Gastrocnemius medialis (tissue), 4 donors: ENCODE results near the gene DYRK1B.

Experiments used
- POLR2A ChIP-seq, 2 donors: fragments of 450-650 bp; IDR thresholded peaks; one replicate each; pipeline ENCODE4 v1.6.1; 2017; ENCODE audit warnings: antibody characterized with exemption in 2 of 2, mild to moderate bottlenecking in 2 of 2, moderate library complexity in 2 of 2
- TF ChIP-seq, protein P1 (sequence below), 5 experiments: fragments of 450-650 bp in 3 of 5; fragments of 200-600 bp in 2 of 5; sonication (generic) in 2 of 5; IDR thresholded peaks in 4 of 5; conservative IDR thresholded peaks in 1 of 5; 1 replicate in 4 of 5; 2 replicates in 1 of 5; pipeline ENCODE4 v1.5.1; 2016 to 2019; ENCODE audit warnings: antibody characterized with exemption in 5 of 5, mild to moderate bottlenecking in 3 of 5, moderate library complexity in 3 of 5

DNA sequence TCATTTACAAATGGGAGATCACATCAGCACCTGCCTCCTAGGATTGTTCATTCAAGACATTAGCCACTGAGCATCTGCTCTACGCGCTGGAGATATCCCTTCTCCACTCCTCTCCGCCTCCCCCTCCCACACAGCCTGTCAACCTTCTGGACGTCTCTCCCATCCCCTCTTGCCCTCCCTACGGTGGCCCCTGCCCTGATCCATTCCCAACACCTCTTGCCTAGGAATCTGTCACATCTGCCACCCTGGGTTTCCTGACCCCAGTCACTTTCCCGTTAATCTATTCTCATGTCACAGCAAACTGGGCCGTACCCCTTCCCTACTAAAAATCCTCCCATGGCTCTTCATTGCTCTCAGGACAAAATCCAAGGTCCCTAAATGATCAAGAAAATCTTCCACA is 10.3 kb downstream of the DYRK1B start:
- TF ChIP-seq, protein P1, sequence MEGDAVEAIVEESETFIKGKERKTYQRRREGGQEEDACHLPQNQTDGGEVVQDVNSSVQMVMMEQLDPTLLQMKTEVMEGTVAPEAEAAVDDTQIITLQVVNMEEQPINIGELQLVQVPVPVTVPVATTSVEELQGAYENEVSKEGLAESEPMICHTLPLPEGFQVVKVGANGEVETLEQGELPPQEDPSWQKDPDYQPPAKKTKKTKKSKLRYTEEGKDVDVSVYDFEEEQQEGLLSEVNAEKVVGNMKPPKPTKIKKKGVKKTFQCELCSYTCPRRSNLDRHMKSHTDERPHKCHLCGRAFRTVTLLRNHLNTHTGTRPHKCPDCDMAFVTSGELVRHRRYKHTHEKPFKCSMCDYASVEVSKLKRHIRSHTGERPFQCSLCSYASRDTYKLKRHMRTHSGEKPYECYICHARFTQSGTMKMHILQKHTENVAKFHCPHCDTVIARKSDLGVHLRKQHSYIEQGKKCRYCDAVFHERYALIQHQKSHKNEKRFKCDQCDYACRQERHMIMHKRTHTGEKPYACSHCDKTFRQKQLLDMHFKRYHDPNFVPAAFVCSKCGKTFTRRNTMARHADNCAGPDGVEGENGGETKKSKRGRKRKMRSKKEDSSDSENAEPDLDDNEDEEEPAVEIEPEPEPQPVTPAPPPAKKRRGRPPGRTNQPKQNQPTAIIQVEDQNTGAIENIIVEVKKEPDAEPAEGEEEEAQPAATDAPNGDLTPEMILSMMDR (IDR thresholded peaks at IDR 0.05 in 4 of 5, conservative IDR thresholded peaks at IDR 0.05 in 1 of 5): no peak
- no peak for TF ChIP-seq POLR2A (IDR thresholded peaks at IDR 0.05)
